ENCODE measurements around the gene ARMC7. TPM values are rescaled to one million over a fixed set of nuclear protein-coding genes. Genes with fewer than 3 reads are reported as not detected.

Gene ARMC7
- total RNA-seq, 2 donors from 2014 or later, result 20.3 to 29.9 TPM

DNA sequence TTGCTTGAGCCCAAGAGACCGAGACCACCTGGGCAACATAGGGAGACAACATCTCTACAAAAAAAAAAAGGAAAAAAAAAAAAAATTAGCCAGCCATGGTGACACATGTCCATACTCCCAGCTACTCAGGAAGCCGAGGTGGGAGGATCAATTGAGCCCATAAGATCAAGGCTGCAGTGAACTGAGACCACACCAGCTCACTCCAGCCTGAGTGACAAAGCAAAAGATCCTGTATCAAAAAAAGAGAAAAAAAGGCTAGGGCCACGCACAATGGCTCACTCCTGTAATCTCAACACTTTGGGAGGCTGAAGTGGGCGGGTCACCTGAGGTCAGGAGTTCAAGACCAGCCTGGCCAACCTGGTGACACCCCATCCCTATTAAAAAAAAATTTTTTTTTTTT, 59.2 kb downstream of the ARMC7 start:
- intact Hi-C loops (cut with DNase I, micrococcal nuclease), result no loop called here

DNA sequence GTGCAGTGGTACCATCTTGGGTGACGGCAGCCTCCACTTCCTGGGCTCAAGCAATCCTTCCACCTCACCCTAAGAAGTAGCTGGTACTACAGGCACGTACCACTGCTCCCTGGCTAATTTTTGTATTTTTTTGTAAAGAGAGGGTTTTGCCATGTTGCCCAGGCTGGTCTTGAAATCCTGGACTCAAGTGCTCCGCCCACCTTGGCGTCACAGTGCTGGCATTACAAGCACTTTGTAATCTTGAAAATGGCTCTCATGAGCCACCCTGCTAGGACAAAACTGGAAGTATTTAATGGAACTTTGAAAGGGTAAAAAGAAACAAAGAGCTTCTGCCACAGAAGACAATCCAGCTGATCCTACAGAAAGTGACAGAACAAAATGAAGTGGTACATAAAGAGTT, 63.8 kb downstream of the ARMC7 start:
- intact Hi-C loops (cut with DNase I, micrococcal nuclease), result loop anchor here in 1 of 2 donors (5.0 kb wide), 1 partner anchor 61 kb away; no protein-coding TSS in a partner anchor
- ATAC-seq (no peak), DNase-seq (no peak)

More for the DNA sequence above, 59.2 kb downstream of the ARMC7 start:
- no peak for DNase-seq
- ATAC-seq, result no peak

DNA sequence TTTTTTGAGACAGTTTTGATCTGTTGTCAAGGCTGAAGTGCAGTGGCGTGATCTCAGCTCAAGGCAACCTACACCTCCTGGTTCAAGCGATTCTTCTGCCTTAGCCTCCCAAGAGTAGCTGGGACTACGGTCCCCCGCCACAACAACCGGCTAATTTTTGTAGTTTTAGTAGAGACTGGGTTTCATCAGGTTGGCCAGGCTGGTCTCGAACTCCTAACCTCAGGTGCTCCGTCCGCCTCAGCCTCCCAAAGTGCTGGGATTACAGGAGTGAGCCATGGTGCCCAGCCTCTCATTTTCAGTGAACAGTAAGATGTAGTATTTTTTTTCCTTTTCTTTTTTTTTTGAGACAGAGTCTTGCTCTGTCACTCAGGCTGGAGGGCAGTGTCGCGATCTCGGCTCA, 65.2 kb downstream of the ARMC7 start:
- no peak for ATAC-seq
- no peak for DNase-seq
- intact Hi-C loops (cut with DNase I, micrococcal nuclease), result loop anchor here in 1 of 2 donors (5.0 kb wide), 1 partner anchor 63 kb away; no protein-coding TSS in a partner anchor

- intact Hi-C loops (cut with DNase I, micrococcal nuclease), result no loop called here
- no peak for ATAC-seq
- no peak for DNase-seq
Measured at GRCh38 chr17:75176625-75177024, 66.9 kb downstream of the ARMC7 start.

DNA sequence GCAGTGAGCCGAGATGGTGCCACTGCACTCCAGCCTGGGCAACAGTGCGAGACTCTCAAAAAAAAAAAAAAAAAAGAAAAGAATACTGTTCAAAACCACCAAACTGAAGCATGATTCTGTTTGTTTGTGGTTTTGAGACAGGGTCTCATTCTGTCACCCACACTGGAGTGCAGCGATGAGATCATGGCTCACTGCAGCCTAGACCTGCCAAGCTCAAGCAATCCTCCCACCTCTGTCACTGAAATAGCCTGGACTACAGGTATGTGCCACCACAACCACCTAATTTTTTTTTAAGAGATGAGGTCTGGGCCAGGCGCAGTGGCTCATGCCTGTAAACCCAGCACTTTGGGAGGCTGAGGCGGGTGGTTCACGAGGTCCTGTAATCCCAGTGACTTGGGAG, 68.7 kb downstream of the ARMC7 start:
- ATAC-seq (no peak), DNase-seq (no peak)
- intact Hi-C loops (cut with DNase I, micrococcal nuclease), result no loop called here

Other genes with a start within 250 kb of the ARMC7 start
- 10 to 100 TPM; 13.0 to 17.0 TPM for gene FDXR, start 237.0 kb upstream of the ARMC7 start, total RNA-seq
- gene FADS6, start 216.3 kb upstream of the ARMC7 start, total RNA-seq, result 1 to 10 TPM; 1.1 to 6.4 TPM
- under 1 TPM in 1 of 2 donors, not detected in 1; 0.31 TPM for gene USH1G, start 186.7 kb upstream of the ARMC7 start, total RNA-seq
- gene OTOP2, start 185.7 kb upstream of the ARMC7 start, total RNA-seq, result 10 to 100 TPM; 52.3 to 70.3 TPM
- gene OTOP3, start 174.1 kb upstream of the ARMC7 start, total RNA-seq, result 1 to 10 TPM; 1.4 to 2.4 TPM
- gene HID1, start 137.2 kb upstream of the ARMC7 start, total RNA-seq, result 10 to 100 TPM; 55.4 to 69.3 TPM
- 1 to 10 TPM; 3.1 to 3.2 TPM for gene CDR2L, start 122.3 kb upstream of the ARMC7 start, total RNA-seq
- gene MRPL58, start 97.3 kb upstream of the ARMC7 start, total RNA-seq, result 10 to 100 TPM; 23.6 to 30.4 TPM
- 100 to 1,000 TPM; 310 to 381 TPM for gene ATP5PD, start 63.0 kb upstream of the ARMC7 start, total RNA-seq
- 10 to 100 TPM; 16.7 to 19.7 TPM for gene KCTD2, start 62.7 kb upstream of the ARMC7 start, total RNA-seq
- 10 to 100 TPM; 26.6 to 39.6 TPM for gene SLC16A5, start 22.0 kb upstream of the ARMC7 start, total RNA-seq
- gene NT5C, start 21.8 kb downstream of the ARMC7 start, total RNA-seq, result 10 to 100 TPM; 77.6 to 86.6 TPM
- 100 to 1,000 TPM; 212 to 220 TPM for gene JPT1, start 44.5 kb downstream of the ARMC7 start, total RNA-seq
- 100 to 1,000 TPM; 235 to 254 TPM for gene SUMO2, start 73.0 kb downstream of the ARMC7 start, total RNA-seq
- 10 to 100 TPM; 43.9 to 56.3 TPM for gene NUP85, start 95.7 kb downstream of the ARMC7 start, total RNA-seq
- 10 to 100 TPM; 39.9 to 46.5 TPM for gene GGA3, start 151.6 kb downstream of the ARMC7 start, total RNA-seq
- 10 to 100 TPM; 48.1 to 66.9 TPM for gene MRPS7, start 151.9 kb downstream of the ARMC7 start, total RNA-seq
- 10 to 100 TPM; 18.4 to 24.7 TPM for gene MIF4GD, start 161.3 kb downstream of the ARMC7 start, total RNA-seq
- gene SLC25A19, start 179.5 kb downstream of the ARMC7 start, total RNA-seq, result 10 to 100 TPM; 10.7 to 14.0 TPM

Measured in left colon (tissue), 2 donors.